Heart left ventricle (tissue), 13 donors: ENCODE data around the gene DNER.

Experiments
- POLR2A ChIP-seq, 2 donors: fragments of 450-650 bp; IDR thresholded peaks; one replicate each; pipeline ENCODE4 v1.6.1; 2017; ENCODE audit warnings: antibody characterized with exemption in 2 of 2, mild to moderate bottlenecking in 2 of 2, moderate library complexity in 2 of 2
- TF ChIP-seq, protein P1 (sequence below), 12 donors: fragments of 200-600 bp; sonication (generic) in 4 of 12; IDR thresholded peaks; one replicate each; pipeline versions ENCODE4 v1.5.0 to v1.8.0; 2018 to 2022; ENCODE audit warnings: antibody characterized with exemption in 12 of 12, mild to moderate bottlenecking in 5 of 12
- donor health status: ischemic (EF 13 %, LVEDD 7.1; RV severe dilation, severe dysfunction).
- donor health status: DM: no; HTN: yes; CAD: no.
- donor health status: DM: no; HTN: no; CAD: no.
- donor health status: ischemic (EF 25% LVEDD 6.9; RV normal size, moderate dysfunction).
- donor health status: ischemic (EF 25% LVEDD 5.7; RV mildly dilated, moderate dysfunction).
- donor health status: ischemic (EF 35%, LVEDD 5.7; RV mildly dilated, moderate dysfunction).
- donor health status: nonischemic (EF 11% LVEDD 7.7; RV severe dilation, severe dysfunction).
- donor health status: DM: yes; HTN: yes; CAD: no.
- donor health status: PGD.
- donor health status: ischemic (EF 29% LVEDD 5.4; RV normal size, mild dysfunction).
- donor health status: nonischemic (EF 23%, LVEDD 6.1; RV moderate dilation, normal function).

DNA sequence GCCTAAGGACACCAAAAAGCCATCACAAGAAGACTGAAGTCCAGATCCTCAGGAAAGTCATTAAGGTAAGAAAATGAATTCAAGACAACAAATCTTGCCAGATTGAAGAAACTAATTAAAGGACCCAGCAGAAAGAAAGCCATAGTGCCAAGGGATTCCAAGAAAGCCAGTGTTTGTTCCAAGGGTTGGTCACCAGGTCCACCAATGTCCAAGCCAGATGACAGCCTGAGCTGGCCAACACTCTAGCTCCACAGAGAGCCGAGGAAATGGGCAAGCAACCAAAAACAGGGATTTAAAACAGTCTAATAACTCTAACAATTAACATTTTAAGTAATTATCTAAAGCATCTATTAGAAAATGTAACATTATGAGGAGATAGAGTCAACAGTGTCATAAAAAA is 49.2 kb downstream of the DNER start:
- no peak for TF ChIP-seq POLR2A (IDR thresholded peaks at IDR 0.05)
- TF ChIP-seq, protein P1, sequence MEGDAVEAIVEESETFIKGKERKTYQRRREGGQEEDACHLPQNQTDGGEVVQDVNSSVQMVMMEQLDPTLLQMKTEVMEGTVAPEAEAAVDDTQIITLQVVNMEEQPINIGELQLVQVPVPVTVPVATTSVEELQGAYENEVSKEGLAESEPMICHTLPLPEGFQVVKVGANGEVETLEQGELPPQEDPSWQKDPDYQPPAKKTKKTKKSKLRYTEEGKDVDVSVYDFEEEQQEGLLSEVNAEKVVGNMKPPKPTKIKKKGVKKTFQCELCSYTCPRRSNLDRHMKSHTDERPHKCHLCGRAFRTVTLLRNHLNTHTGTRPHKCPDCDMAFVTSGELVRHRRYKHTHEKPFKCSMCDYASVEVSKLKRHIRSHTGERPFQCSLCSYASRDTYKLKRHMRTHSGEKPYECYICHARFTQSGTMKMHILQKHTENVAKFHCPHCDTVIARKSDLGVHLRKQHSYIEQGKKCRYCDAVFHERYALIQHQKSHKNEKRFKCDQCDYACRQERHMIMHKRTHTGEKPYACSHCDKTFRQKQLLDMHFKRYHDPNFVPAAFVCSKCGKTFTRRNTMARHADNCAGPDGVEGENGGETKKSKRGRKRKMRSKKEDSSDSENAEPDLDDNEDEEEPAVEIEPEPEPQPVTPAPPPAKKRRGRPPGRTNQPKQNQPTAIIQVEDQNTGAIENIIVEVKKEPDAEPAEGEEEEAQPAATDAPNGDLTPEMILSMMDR (IDR thresholded peaks at IDR 0.05) = no peak
